ENCODE results near the gene DIS3L2. TPM values are rescaled to one million over a fixed set of nuclear protein-coding genes. Genes with fewer than 3 reads are reported as not detected.

The DIS3L2 gene
- total RNA-seq, 1 donor from 2014 or later = 20.6 TPM

DNA sequence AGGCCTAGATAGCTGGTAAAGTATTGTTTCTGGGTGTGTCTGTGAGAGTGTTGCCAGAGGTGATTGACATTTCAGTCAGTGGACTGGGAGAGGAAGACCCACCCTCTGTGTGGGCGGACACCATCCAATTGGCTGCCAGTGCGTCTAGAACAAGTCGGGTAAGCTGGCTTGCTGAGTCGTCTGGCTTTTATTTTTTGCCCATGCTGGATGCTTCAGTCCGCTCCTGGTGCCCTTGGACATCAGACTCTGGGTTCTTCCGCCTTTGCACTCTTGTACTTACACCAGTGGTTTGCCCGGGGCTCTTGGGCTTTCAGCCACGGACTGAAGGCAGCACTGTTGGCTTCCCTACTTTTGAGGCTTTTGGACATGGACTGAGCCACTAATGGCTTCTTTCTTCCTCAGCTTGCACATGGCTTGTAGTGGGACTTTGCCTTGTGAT lies 24.3 kb downstream of the DIS3L2 start:
- H3K9me3 ChIP-seq = no peaks in the 10 kb centered on the region
- intact Hi-C loops (cut with DNase I) = no loop called here
- no peak overlapping the region for H3K4me3 ChIP-seq
- TF ChIP-seq, protein P1, sequence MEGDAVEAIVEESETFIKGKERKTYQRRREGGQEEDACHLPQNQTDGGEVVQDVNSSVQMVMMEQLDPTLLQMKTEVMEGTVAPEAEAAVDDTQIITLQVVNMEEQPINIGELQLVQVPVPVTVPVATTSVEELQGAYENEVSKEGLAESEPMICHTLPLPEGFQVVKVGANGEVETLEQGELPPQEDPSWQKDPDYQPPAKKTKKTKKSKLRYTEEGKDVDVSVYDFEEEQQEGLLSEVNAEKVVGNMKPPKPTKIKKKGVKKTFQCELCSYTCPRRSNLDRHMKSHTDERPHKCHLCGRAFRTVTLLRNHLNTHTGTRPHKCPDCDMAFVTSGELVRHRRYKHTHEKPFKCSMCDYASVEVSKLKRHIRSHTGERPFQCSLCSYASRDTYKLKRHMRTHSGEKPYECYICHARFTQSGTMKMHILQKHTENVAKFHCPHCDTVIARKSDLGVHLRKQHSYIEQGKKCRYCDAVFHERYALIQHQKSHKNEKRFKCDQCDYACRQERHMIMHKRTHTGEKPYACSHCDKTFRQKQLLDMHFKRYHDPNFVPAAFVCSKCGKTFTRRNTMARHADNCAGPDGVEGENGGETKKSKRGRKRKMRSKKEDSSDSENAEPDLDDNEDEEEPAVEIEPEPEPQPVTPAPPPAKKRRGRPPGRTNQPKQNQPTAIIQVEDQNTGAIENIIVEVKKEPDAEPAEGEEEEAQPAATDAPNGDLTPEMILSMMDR (IDR thresholded peaks at IDR 0.05) = no peak
- H3K27me3 ChIP-seq = no peaks in the 10 kb centered on the region
- no peak overlapping the region for H3K27ac ChIP-seq
- no peak for DNase-seq (ENCODE audit: low spot score in 2 of 2)
- peaks cover 0 to 5% of the 10 kb centered on the region in 2 donors for H3K36me3 ChIP-seq
- no peaks in the 10 kb centered on the region for H3K4me1 ChIP-seq

GRCh38 chr2:231987124-231987727 lies 25.7 kb downstream of the DIS3L2 start:
- Histone ChIP-seq H3K36me3 (peaks cover 0 to 5% of the 10 kb centered on the region in 2 donors), H3K4me1 (no peaks in the 10 kb centered on the region), H3K9me3 (no peaks in the 10 kb centered on the region), H3K27me3 (no peaks in the 10 kb centered on the region), H3K27ac (no peak overlapping the region), H3K4me3 (no peak overlapping the region)
- intact Hi-C loops (cut with DNase I) = no loop called here
- TF ChIP-seq, protein P1 (IDR thresholded peaks at IDR 0.05) = no peak
- no peak for DNase-seq (ENCODE audit: low spot score in 2 of 2)

- H3K36me3 ChIP-seq = peaks cover 0 to 5% of the 10 kb centered on the region in 2 donors
- TF ChIP-seq, protein P1 (IDR thresholded peaks at IDR 0.05) = no peak
- no peaks in the 10 kb centered on the region for H3K4me1 ChIP-seq
- intact Hi-C loops (cut with DNase I) = no loop called here
- H3K27ac ChIP-seq = no peak overlapping the region
- H3K9me3 ChIP-seq = no peaks in the 10 kb centered on the region
- DNase-seq (ENCODE audit: low spot score in 2 of 2) = no peak
- no peaks in the 10 kb centered on the region for H3K27me3 ChIP-seq
- H3K4me3 ChIP-seq = no peak overlapping the region
Measured at GRCh38 chr2:231988179-231988866, 26.8 kb downstream of the DIS3L2 start.

- no peaks in the 10 kb centered on the region for H3K9me3 ChIP-seq
- no peaks in the 10 kb centered on the region for H3K4me1 ChIP-seq
- no peak overlapping the region for H3K27ac ChIP-seq
- no peaks in the 10 kb centered on the region for H3K27me3 ChIP-seq
- DNase-seq (ENCODE audit: low spot score in 2 of 2) = no peak
- TF ChIP-seq, protein P1 (IDR thresholded peaks at IDR 0.05) = no peak
- H3K4me3 ChIP-seq = no peak overlapping the region
- H3K36me3 ChIP-seq = no peaks in the 10 kb centered on the region
- intact Hi-C loops (cut with DNase I) = no loop called here
Measured at GRCh38 chr2:231991664-231992063, 30.2 kb downstream of the DIS3L2 start.

- H3K27me3 ChIP-seq = no peaks in the 10 kb centered on the region
- intact Hi-C loops (cut with DNase I) = no loop called here
- DNase-seq (ENCODE audit: low spot score in 2 of 2) = no peak
- no peaks in the 10 kb centered on the region for H3K9me3 ChIP-seq
- TF ChIP-seq, protein P1 (IDR thresholded peaks at IDR 0.05) = no peak
- no peaks in the 10 kb centered on the region for H3K36me3 ChIP-seq
- no peaks in the 10 kb centered on the region for H3K4me1 ChIP-seq
- no peak overlapping the region for H3K27ac ChIP-seq
- no peak overlapping the region for H3K4me3 ChIP-seq
Measured at GRCh38 chr2:231992888-231993287, 31.4 kb downstream of the DIS3L2 start.

Data from ascending aorta (tissue), 2 donors.